HEK293 (cell line): Measurements from ENCODE around the gene CLCNKA.

ENCODE experiments used
- PBX3 ChIP-seq: sonication (generic); formaldehyde crosslinking; IDR thresholded peaks from 2 replicates; pipeline ENCODE4 v1.8.1; 2022; ENCODE audit warnings: mild to moderate bottlenecking, moderate library complexity, missing genetic modification reagents
- PRDM10 ChIP-seq: fragments of 450-650 bp; formaldehyde crosslinking; IDR thresholded peaks from 2 replicates; pipeline ENCODE4 v1.5.1; 2016; ENCODE audit warnings: missing biosample characterization, missing genetic modification characterization
- REST ChIP-seq: fragments of 450-650 bp; formaldehyde crosslinking; IDR thresholded peaks from 2 replicates; pipeline ENCODE4 v1.5.1; 2016; ENCODE audit warnings: missing biosample characterization, missing genetic modification characterization
- ZFP3 ChIP-seq: fragments of 450-650 bp; formaldehyde crosslinking; IDR thresholded peaks from 2 replicates; pipeline ENCODE4 v1.5.1; 2016; ENCODE audit warnings: low read depth, missing biosample characterization, missing genetic modification characterization
- ZNF221 ChIP-seq: fragments of 450-650 bp; formaldehyde crosslinking; IDR thresholded peaks from 2 replicates; pipeline ENCODE4 v1.5.1; 2017; ENCODE audit warnings: missing biosample characterization, missing genetic modification characterization, borderline replicate concordance
- ZNF510 ChIP-seq: fragments of 450-650 bp; formaldehyde crosslinking; IDR thresholded peaks from 2 replicates; pipeline ENCODE4 v1.5.1; 2018; ENCODE audit warnings: mild to moderate bottlenecking, missing genetic modification characterization, missing biosample characterization; ENCODE audit not compliant: insufficient replicate concordance
- ZNF530 ChIP-seq: fragments of 450-650 bp; formaldehyde crosslinking; IDR thresholded peaks from 2 replicates; pipeline ENCODE4 v1.5.1; 2016; ENCODE audit warnings: low read depth, missing biosample characterization, missing genetic modification characterization
- ZNF558 ChIP-seq: fragments of 450-650 bp; formaldehyde crosslinking; IDR thresholded peaks from 2 replicates; pipeline ENCODE4 v1.5.1; 2016; ENCODE audit warnings: missing biosample characterization, missing genetic modification characterization
- TF ChIP-seq, protein P1 (sequence below): fragments of 450-650 bp; formaldehyde crosslinking; IDR thresholded peaks from 2 replicates; pipeline ENCODE4 v1.5.1; 2016; ENCODE audit warnings: missing biosample characterization, missing genetic modification characterization
- TF ChIP-seq, protein P2 (sequence below): fragments of 450-650 bp; formaldehyde crosslinking; IDR thresholded peaks from 2 replicates; pipeline ENCODE4 v1.5.1; 2017; ENCODE audit warnings: missing biosample characterization, missing genetic modification characterization

GRCh38 chr1:16077406-16078245, 55.8 kb downstream of the CLCNKA start:
- TF ChIP-seq, protein P1, sequence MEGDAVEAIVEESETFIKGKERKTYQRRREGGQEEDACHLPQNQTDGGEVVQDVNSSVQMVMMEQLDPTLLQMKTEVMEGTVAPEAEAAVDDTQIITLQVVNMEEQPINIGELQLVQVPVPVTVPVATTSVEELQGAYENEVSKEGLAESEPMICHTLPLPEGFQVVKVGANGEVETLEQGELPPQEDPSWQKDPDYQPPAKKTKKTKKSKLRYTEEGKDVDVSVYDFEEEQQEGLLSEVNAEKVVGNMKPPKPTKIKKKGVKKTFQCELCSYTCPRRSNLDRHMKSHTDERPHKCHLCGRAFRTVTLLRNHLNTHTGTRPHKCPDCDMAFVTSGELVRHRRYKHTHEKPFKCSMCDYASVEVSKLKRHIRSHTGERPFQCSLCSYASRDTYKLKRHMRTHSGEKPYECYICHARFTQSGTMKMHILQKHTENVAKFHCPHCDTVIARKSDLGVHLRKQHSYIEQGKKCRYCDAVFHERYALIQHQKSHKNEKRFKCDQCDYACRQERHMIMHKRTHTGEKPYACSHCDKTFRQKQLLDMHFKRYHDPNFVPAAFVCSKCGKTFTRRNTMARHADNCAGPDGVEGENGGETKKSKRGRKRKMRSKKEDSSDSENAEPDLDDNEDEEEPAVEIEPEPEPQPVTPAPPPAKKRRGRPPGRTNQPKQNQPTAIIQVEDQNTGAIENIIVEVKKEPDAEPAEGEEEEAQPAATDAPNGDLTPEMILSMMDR (tag by site-specific recombination) = no peak
- TF ChIP-seq PRDM10 (no peak), REST (tag by site-specific recombination) (no peak), PBX3 (CRISPR knock-in tag) (no peak), ZNF221 (tag by site-specific recombination) (no peak), ZNF558 (no peak), ZNF510 (tag by site-specific recombination) (no peak), ZNF530 (no peak), ZFP3 (tag by site-specific recombination) (no peak)
- TF ChIP-seq, protein P2, sequence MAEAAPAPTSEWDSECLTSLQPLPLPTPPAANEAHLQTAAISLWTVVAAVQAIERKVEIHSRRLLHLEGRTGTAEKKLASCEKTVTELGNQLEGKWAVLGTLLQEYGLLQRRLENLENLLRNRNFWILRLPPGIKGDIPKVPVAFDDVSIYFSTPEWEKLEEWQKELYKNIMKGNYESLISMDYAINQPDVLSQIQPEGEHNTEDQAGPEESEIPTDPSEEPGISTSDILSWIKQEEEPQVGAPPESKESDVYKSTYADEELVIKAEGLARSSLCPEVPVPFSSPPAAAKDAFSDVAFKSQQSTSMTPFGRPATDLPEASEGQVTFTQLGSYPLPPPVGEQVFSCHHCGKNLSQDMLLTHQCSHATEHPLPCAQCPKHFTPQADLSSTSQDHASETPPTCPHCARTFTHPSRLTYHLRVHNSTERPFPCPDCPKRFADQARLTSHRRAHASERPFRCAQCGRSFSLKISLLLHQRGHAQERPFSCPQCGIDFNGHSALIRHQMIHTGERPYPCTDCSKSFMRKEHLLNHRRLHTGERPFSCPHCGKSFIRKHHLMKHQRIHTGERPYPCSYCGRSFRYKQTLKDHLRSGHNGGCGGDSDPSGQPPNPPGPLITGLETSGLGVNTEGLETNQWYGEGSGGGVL (tag by site-specific recombination) = no peak
